Mesenchymal stem cell (in vitro differentiated cells and primary cell): ENCODE results near the gene RC3H2. TPM values are rescaled to one million over a fixed set of nuclear protein-coding genes. Genes with fewer than 3 reads are reported as not detected.
A peak's percentile ranks its signal among the peaks of the same experiment; 100 is the strongest.

Source experiments
- DNase-seq: peaks from one replicate; pipeline ENCODE4 v3.0.0-alpha.2; 2013
- H2AFZ ChIP-seq: one replicate; pipeline ENCODE4 v1.6.1; 2013; ENCODE audit warnings: low read depth, mild to moderate bottlenecking, control low read depth, inconsistent platforms, low read length, moderate library complexity
- H2AK5ac ChIP-seq: 2 replicates; pipeline ENCODE4 v1.6.1; 2013; ENCODE audit warnings: low read length, moderate library complexity, mild to moderate bottlenecking, inconsistent platforms; ENCODE audit not compliant: severe bottlenecking
- H2BK120ac ChIP-seq: one replicate; pipeline ENCODE4 v1.6.1; 2013; ENCODE audit warnings: low read depth, mild to moderate bottlenecking, inconsistent platforms, low read length, moderate library complexity
- H2BK12ac ChIP-seq, 2 experiments: one replicate each; pipeline ENCODE4 v1.6.1; 2013; ENCODE audit warnings: inconsistent platforms in 2 of 2, low read length in 2 of 2, mild to moderate bottlenecking in 2 of 2, moderate library complexity in 2 of 2, control low read depth in 1 of 2
- H2BK15ac ChIP-seq: one replicate; pipeline ENCODE4 v1.6.1; 2013; ENCODE audit warnings: mild to moderate bottlenecking, low read depth, inconsistent platforms; ENCODE audit not compliant: poor library complexity, severe bottlenecking
- H2BK5ac ChIP-seq: 2 replicates; pipeline ENCODE4 v1.6.1; 2013; ENCODE audit warnings: low read depth, mild to moderate bottlenecking, low read length, control low read depth, inconsistent platforms; ENCODE audit not compliant: poor library complexity, severe bottlenecking
- H3K14ac ChIP-seq, 2 experiments: one replicate each; pipeline ENCODE4 v1.6.1; 2013; ENCODE audit warnings: inconsistent platforms in 2 of 2, low read length in 2 of 2, control low read depth in 1 of 2, mild to moderate bottlenecking in 1 of 2, moderate library complexity in 1 of 2
- H3K18ac ChIP-seq, 2 experiments: one replicate each; pipeline ENCODE4 v1.6.1; 2013; ENCODE audit warnings: inconsistent platforms in 2 of 2, low read length in 2 of 2, control low read depth in 1 of 2, low read depth in 1 of 2, mild to moderate bottlenecking in 1 of 2
- H3K23ac ChIP-seq, 2 experiments: one replicate each; pipeline ENCODE4 v1.6.1; 2013; ENCODE audit warnings: inconsistent platforms in 2 of 2, low read length in 2 of 2, mild to moderate bottlenecking in 2 of 2, moderate library complexity in 2 of 2, control low read depth in 1 of 2
- H3K27ac ChIP-seq: 2 replicates; pipeline ENCODE4 v1.5.1; 2013; ENCODE audit warnings: mild to moderate bottlenecking, moderate library complexity, low read length, control low read depth, inconsistent platforms; ENCODE audit not compliant: poor library complexity, severe bottlenecking
- H3K27me3 ChIP-seq, 2 experiments: 2 replicates each; pipeline versions ENCODE4 v1.6.1 to v1.7.0; 2013; ENCODE audit warnings: low read length in 2 of 2, mild to moderate bottlenecking in 2 of 2, moderate library complexity in 2 of 2, control low read depth in 1 of 2, inconsistent platforms in 1 of 2; ENCODE audit not compliant: control insufficient read depth in 1 of 2, insufficient read depth in 1 of 2
- H3K36me3 ChIP-seq, 2 experiments: 2 replicates each; pipeline versions ENCODE4 v1.6.1 to v1.7.0; 2013; ENCODE audit warnings: low read length in 2 of 2, control low read depth in 1 of 2, inconsistent platforms in 1 of 2, low read depth in 1 of 2, mild to moderate bottlenecking in 1 of 2; ENCODE audit not compliant: insufficient read depth in 2 of 2, control insufficient read depth in 1 of 2
- H3K4ac ChIP-seq, 2 experiments: one replicate each; pipeline ENCODE4 v1.6.1; 2013; ENCODE audit warnings: inconsistent platforms in 2 of 2, low read length in 2 of 2, mild to moderate bottlenecking in 2 of 2, moderate library complexity in 2 of 2, control low read depth in 1 of 2, low read depth in 1 of 2
- H3K4me1 ChIP-seq: 2 replicates; pipeline ENCODE4 v1.6.1; 2013; ENCODE audit warnings: low read depth, low read length, control low read depth; ENCODE audit not compliant: control insufficient read depth, insufficient read depth
- H3K4me2 ChIP-seq: 2 replicates; pipeline ENCODE4 v1.6.1; 2013; ENCODE audit warnings: low read length, mild to moderate bottlenecking, inconsistent platforms; ENCODE audit not compliant: poor library complexity, severe bottlenecking
- H3K4me3 ChIP-seq, 2 experiments: 2 replicates each; pipeline versions ENCODE4 v1.5.1 to v1.7.0; 2013; ENCODE audit warnings: low read length in 2 of 2, mild to moderate bottlenecking in 2 of 2, control low read depth in 1 of 2, low read depth in 1 of 2; ENCODE audit not compliant: insufficient read depth in 1 of 2
- H3K79me1 ChIP-seq: replicated peaks from 2 replicates; pipeline ENCODE4 v1.6.1; 2013; ENCODE audit warnings: mild to moderate bottlenecking, control low read depth, low read length, inconsistent platforms; ENCODE audit not compliant: poor library complexity, severe bottlenecking
- H3K9ac ChIP-seq: 2 replicates; pipeline ENCODE4 v1.7.0; 2013; ENCODE audit warnings: mild to moderate bottlenecking, low read length, moderate library complexity
- H3K9me3 ChIP-seq: 2 replicates; pipeline ENCODE4 v1.7.0; 2013; ENCODE audit warnings: mild to moderate bottlenecking, low read length; ENCODE audit not compliant: control insufficient read depth
- H4K8ac ChIP-seq: one replicate; pipeline ENCODE4 v1.6.1; 2013; ENCODE audit warnings: inconsistent platforms, mild to moderate bottlenecking, low read length, moderate library complexity
- H4K91ac ChIP-seq: one replicate; pipeline ENCODE4 v1.6.1; 2013; ENCODE audit warnings: mild to moderate bottlenecking, low read length, inconsistent platforms
- WGBS: methylation state at CpG from one replicate; pipeline ENCODE4 v1.1.7; 2013; ENCODE audit warnings: mixed read lengths; 5-methylcytosine and 5-hydroxymethylcytosine counted together
- polyA plus RNA-seq, 2 experiments: library from polyadenylated mRNA; stranded (reverse); fragments of 200-250 nt; gene quantifications; one replicate each; pipeline ENCODE4 v1.2.3, GENCODE V29; 2013

RC3H2 gene
- polyA plus RNA-seq (2013, experiment 1 of 2): 37.5 TPM
- polyA plus RNA-seq (2013, experiment 2 of 2): 37.0 TPM

DNA sequence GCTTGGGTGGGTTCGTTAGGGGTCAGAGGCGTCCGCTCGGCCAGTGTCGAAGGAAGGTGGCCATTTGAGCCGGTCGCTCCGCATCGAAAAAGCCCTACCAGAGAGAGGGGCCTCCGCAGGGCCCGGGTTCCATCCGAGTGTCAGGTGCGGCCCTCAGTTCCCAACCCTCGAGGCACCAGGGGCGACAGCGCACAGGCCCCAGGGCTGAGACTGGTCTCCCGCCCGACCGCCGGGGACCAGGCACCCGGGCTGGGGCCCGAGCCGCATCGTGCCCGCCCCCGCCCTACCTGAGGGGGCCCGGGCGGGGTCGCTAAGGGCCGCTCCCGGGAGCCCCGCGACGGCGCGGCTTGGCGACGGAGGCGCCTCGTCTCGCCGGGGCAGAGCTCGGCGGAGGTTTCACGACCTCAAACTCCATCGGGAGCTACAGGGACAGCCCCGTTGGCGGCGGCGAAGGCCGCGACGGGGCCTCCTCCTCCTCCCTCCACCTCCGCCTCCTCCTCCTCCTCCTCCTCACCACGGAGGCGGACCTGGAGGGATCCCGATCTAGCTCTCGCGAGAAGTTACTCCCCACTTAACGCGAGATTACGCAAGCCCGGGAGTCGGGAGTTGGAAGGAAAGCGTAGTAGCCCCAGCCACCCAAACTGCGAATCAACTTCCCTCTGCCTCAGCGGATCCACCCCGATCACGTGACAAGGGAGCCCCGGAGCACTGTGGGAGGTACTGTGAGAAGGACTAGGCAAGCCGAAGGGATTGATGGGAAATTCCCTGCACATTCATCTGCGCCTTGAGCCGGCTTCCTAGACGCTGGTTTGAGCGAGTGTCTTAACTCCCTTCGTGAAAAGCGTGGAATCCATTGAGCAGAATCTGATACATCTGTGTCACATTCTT, at the start of gene RC3H2:
RC3H2 (minus strand) TSS at position 537 of the 888 bp plus-strand sequence. CDS start 7,850 bp downstream, outside the sequence.
- H4K8ac ChIP-seq: peak within 1 kb of the TSS; percentile 88
- DNase-seq: peak; percentile 100
- H3K27ac ChIP-seq: peak within 1 kb of the TSS; percentile 93
- H3K23ac ChIP-seq: peak within 1 kb of the TSS in 1 of 2 experiments; percentile 14
- under 1% methylated on average over 47 of the region's 77 CpGs for WGBS
- peak within 1 kb of the TSS; percentile 84 for H2BK15ac ChIP-seq
- peak within 1 kb of the TSS; percentile 21 to 99 for H3K4ac ChIP-seq
- H3K9ac ChIP-seq: peak within 1 kb of the TSS; percentile 95
- peak within 1 kb of the TSS; percentile 78 for H4K91ac ChIP-seq
- H2BK120ac ChIP-seq: peak within 1 kb of the TSS; percentile 78
- peak within 1 kb of the TSS; percentile 92 to 93 for H3K18ac ChIP-seq
- H3K4me2 ChIP-seq: peak within 1 kb of the TSS; percentile 70
- H3K14ac ChIP-seq: peak within 1 kb of the TSS; percentile 35 to 94
- H3K4me3 ChIP-seq: peak within 1 kb of the TSS; percentile 81 to 91
- peaks cover 3 to 13% of the 10 kb centered on the region in 2 experiments for H3K36me3 ChIP-seq
- peak within 1 kb of the TSS; percentile 60 for H2AK5ac ChIP-seq
- H3K27me3 ChIP-seq: no peaks in the 10 kb centered on the region
- no peaks in the 10 kb centered on the region for H3K9me3 ChIP-seq
- peaks cover 5% of the 10 kb centered on the region for H3K4me1 ChIP-seq
- H2AFZ ChIP-seq: peak within 1 kb of the TSS; percentile 46
- peaks cover 5% of the 10 kb centered on the region for H3K79me1 ChIP-seq
- H2BK12ac ChIP-seq: no peak within 1 kb of the TSS
- H2BK5ac ChIP-seq: peak within 1 kb of the TSS; percentile 88

GRCh38 chr9:122954253-122954691, 49.1 kb upstream of the RC3H2 start:
- H2AFZ ChIP-seq: no peak overlapping the region
- no peak overlapping the region for H2BK15ac ChIP-seq
- H3K27ac ChIP-seq: peak overlapping the region; percentile 59
- no peak for DNase-seq
- H3K36me3 ChIP-seq: peaks cover 3 to 6% of the 10 kb centered on the region in 2 experiments
- no peak overlapping the region for H2BK120ac ChIP-seq
- no peak overlapping the region for H3K4me3 ChIP-seq
- no peak overlapping the region for H2BK5ac ChIP-seq
- H2BK12ac ChIP-seq: no peak overlapping the region
- no peak overlapping the region for H3K9ac ChIP-seq
- H3K18ac ChIP-seq: no peak overlapping the region
- H3K9me3 ChIP-seq: no peaks in the 10 kb centered on the region
- no peaks in the 10 kb centered on the region for H3K27me3 ChIP-seq
- H3K79me1 ChIP-seq: peaks cover 8% of the 10 kb centered on the region
- H3K4me1 ChIP-seq: no peaks in the 10 kb centered on the region
- no peak overlapping the region for H3K4ac ChIP-seq
- H2AK5ac ChIP-seq: no peak overlapping the region
- no peak overlapping the region for H4K8ac ChIP-seq
- H3K4me2 ChIP-seq: peak overlapping the region; percentile 10
- no peak overlapping the region for H3K14ac ChIP-seq
- no peak overlapping the region for H3K23ac ChIP-seq
- H4K91ac ChIP-seq: no peak overlapping the region

GRCh38 chr9:122951056-122951455, 45.9 kb upstream of the RC3H2 start:
- Histone ChIP-seq H3K9me3 (no peaks in the 10 kb centered on the region), H3K36me3 (no peaks in the 10 kb centered on the region), H3K27me3 (no peaks in the 10 kb centered on the region), H2BK120ac (no peak overlapping the region), H3K4me3 (no peak overlapping the region), H4K91ac (no peak overlapping the region), H4K8ac (no peak overlapping the region), H2BK12ac (no peak overlapping the region), H2AK5ac (no peak overlapping the region), H3K4me2 (no peak overlapping the region), H3K14ac (no peak overlapping the region), H2BK15ac (no peak overlapping the region), H2BK5ac (no peak overlapping the region), H3K4ac (no peak overlapping the region), H3K9ac (no peak overlapping the region), H3K23ac (no peak overlapping the region), H3K4me1 (no peaks in the 10 kb centered on the region), H3K79me1 (peaks cover 1% of the 10 kb centered on the region), H3K27ac (no peak overlapping the region), H2AFZ (no peak overlapping the region), H3K18ac (no peak overlapping the region)
- DNase-seq: no peak
- WGBS: 100% methylated on average over 1 of the region's 1 CpG

DNA sequence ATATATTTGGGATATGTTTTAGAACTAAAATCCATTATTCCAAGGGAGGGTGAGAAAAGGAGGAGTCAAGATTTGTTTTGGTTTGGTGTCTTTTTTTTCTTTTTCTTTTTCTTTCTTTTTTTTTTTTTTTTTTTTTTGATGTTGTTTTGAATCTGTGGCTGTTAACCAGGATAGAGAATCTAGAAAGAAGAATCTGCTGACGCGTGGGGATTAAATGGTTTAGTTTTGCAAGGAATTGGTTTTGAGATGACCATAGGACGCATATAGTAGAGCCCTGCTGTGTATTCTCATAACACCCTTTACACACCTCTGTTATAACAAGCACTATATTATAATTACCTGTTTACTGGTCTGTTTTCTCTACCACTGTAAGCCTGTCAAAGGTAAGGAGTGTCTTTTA, 45.1 kb upstream of the RC3H2 start:
- peaks cover 1% of the 10 kb centered on the region for H3K79me1 ChIP-seq
- H3K4me2 ChIP-seq: no peak overlapping the region
- H2AFZ ChIP-seq: no peak overlapping the region
- H2AK5ac ChIP-seq: no peak overlapping the region
- H2BK12ac ChIP-seq: no peak overlapping the region
- no peak overlapping the region for H4K8ac ChIP-seq
- no peak overlapping the region for H3K4ac ChIP-seq
- DNase-seq: no peak
- H2BK15ac ChIP-seq: no peak overlapping the region
- 100% methylated on average over 1 of the region's 3 CpGs for WGBS
- H3K27ac ChIP-seq: no peak overlapping the region
- no peaks in the 10 kb centered on the region for H3K27me3 ChIP-seq
- no peak overlapping the region for H2BK5ac ChIP-seq
- no peak overlapping the region for H2BK120ac ChIP-seq
- H4K91ac ChIP-seq: no peak overlapping the region
- no peaks in the 10 kb centered on the region for H3K9me3 ChIP-seq
- no peak overlapping the region for H3K23ac ChIP-seq
- no peak overlapping the region for H3K18ac ChIP-seq
- no peak overlapping the region for H3K14ac ChIP-seq
- no peak overlapping the region for H3K4me3 ChIP-seq
- H3K9ac ChIP-seq: no peak overlapping the region
- H3K36me3 ChIP-seq: no peaks in the 10 kb centered on the region
- no peaks in the 10 kb centered on the region for H3K4me1 ChIP-seq
